ENCODE measurements around the gene TMEM255B.

The TMEM255B gene

DNA sequence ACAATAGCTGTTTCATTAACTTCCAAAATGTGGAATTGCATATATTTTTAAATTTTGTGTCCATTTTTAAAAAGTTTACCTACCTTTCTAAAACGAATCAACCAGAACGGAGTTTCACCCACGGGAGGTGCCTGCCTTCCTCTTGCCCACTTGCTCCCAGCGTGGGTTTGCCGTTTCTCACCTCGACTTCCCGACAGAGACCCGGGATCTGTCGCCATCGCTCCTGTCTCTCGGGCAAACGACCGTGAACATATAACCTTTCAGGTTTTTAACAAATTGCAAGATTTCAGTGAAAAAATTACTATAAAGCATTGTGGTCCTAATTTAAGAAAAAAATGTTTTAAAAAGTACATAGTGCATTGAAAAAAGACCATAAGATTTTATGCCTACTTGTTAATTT, 4.2 kb downstream of the TMEM255B start:
- no peak overlapping the region for H3K4me2 ChIP-seq (ENCODE audit: low read depth, low read length, poor library complexity, severe bottlenecking)
- H3K36me3 ChIP-seq (ENCODE audit: low read length): no peaks in the 10 kb centered on the region
- H3K79me2 ChIP-seq (ENCODE audit: insufficient read depth, low read length): no peaks in the 10 kb centered on the region
- H3K27me3 ChIP-seq (ENCODE audit: low read length): no peaks in the 10 kb centered on the region; the same call in 1 of the 2 replicates
- H3F3A ChIP-seq (ENCODE audit: insufficient read depth): no peaks in the 10 kb centered on the region
- no peak overlapping the region for H3K9ac ChIP-seq (ENCODE audit: low read length)
- no peak overlapping the region for H3K27ac ChIP-seq (ENCODE audit: low read depth, low read length)
- H2AFZ ChIP-seq (ENCODE audit: low read depth, low read length, severe bottlenecking): no peak overlapping the region
- H3K4me3 ChIP-seq (ENCODE audit: insufficient read depth, low read length, poor library complexity, severe bottlenecking): no peak overlapping the region
- TF ChIP-seq, protein P1, sequence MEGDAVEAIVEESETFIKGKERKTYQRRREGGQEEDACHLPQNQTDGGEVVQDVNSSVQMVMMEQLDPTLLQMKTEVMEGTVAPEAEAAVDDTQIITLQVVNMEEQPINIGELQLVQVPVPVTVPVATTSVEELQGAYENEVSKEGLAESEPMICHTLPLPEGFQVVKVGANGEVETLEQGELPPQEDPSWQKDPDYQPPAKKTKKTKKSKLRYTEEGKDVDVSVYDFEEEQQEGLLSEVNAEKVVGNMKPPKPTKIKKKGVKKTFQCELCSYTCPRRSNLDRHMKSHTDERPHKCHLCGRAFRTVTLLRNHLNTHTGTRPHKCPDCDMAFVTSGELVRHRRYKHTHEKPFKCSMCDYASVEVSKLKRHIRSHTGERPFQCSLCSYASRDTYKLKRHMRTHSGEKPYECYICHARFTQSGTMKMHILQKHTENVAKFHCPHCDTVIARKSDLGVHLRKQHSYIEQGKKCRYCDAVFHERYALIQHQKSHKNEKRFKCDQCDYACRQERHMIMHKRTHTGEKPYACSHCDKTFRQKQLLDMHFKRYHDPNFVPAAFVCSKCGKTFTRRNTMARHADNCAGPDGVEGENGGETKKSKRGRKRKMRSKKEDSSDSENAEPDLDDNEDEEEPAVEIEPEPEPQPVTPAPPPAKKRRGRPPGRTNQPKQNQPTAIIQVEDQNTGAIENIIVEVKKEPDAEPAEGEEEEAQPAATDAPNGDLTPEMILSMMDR (IDR thresholded peaks at IDR 0.05; ENCODE audit: insufficient read depth, low read length, poor library complexity, severe bottlenecking): no peak
- no peaks in the 10 kb centered on the region for H3K9me3 ChIP-seq (ENCODE audit: insufficient read depth, low read length)
- H4K20me1 ChIP-seq (ENCODE audit: low read depth, low read length): no peaks in the 10 kb centered on the region
- H3K9me2 ChIP-seq (replicated peaks; ENCODE audit: insufficient read depth, low read length): no peaks in the 10 kb centered on the region

GRCh38 chr13:113763961-113764792, 5.2 kb downstream of the TMEM255B start:
- no peaks in the 10 kb centered on the region for H3K9me3 ChIP-seq (ENCODE audit: insufficient read depth, low read length)
- no peak overlapping the region for H3K9ac ChIP-seq (ENCODE audit: low read length)
- no peak overlapping the region for H3K4me2 ChIP-seq (ENCODE audit: low read depth, low read length, poor library complexity, severe bottlenecking)
- no peaks in the 10 kb centered on the region; the same call in 1 of the 2 replicates for H3K27me3 ChIP-seq (ENCODE audit: low read length)
- no peaks in the 10 kb centered on the region for H3F3A ChIP-seq (ENCODE audit: insufficient read depth)
- H3K9me2 ChIP-seq (replicated peaks; ENCODE audit: insufficient read depth, low read length): no peaks in the 10 kb centered on the region
- no peak overlapping the region for H3K4me3 ChIP-seq (ENCODE audit: insufficient read depth, low read length, poor library complexity, severe bottlenecking)
- no peak overlapping the region for H3K27ac ChIP-seq (ENCODE audit: low read depth, low read length)
- H4K20me1 ChIP-seq (ENCODE audit: low read depth, low read length): no peaks in the 10 kb centered on the region
- H3K79me2 ChIP-seq (ENCODE audit: insufficient read depth, low read length): no peaks in the 10 kb centered on the region
- TF ChIP-seq, protein P1 (IDR thresholded peaks at IDR 0.05; ENCODE audit: insufficient read depth, low read length, poor library complexity, severe bottlenecking): no peak
- no peak for TF ChIP-seq EZH2phosphoT487 (conservative IDR thresholded peaks at IDR 0.05; ENCODE audit: low read length)
- H3K36me3 ChIP-seq (ENCODE audit: low read length): no peaks in the 10 kb centered on the region
- H2AFZ ChIP-seq (ENCODE audit: low read depth, low read length, severe bottlenecking): no peak overlapping the region

- Histone ChIP-seq H4K20me1 (ENCODE audit: low read depth, low read length) (no peaks in the 10 kb centered on the region), H3K4me2 (ENCODE audit: low read depth, low read length, poor library complexity, severe bottlenecking) (no peak overlapping the region), H3K27ac (ENCODE audit: low read depth, low read length) (no peak overlapping the region), H3F3A (ENCODE audit: insufficient read depth) (no peaks in the 10 kb centered on the region), H3K9me2 (replicated peaks; ENCODE audit: insufficient read depth, low read length) (no peaks in the 10 kb centered on the region), H2AFZ (ENCODE audit: low read depth, low read length, severe bottlenecking) (no peak overlapping the region), H3K36me3 (ENCODE audit: low read length) (no peaks in the 10 kb centered on the region), H3K27me3 (ENCODE audit: low read length) (no peaks in the 10 kb centered on the region), H3K4me3 (ENCODE audit: insufficient read depth, low read length, poor library complexity, severe bottlenecking) (no peak overlapping the region), H3K79me2 (ENCODE audit: insufficient read depth, low read length) (no peaks in the 10 kb centered on the region), H3K9ac (ENCODE audit: low read length) (no peak overlapping the region), H3K9me3 (ENCODE audit: insufficient read depth, low read length) (no peaks in the 10 kb centered on the region)
- TF ChIP-seq, protein P1 (IDR thresholded peaks at IDR 0.05; ENCODE audit: insufficient read depth, low read length, poor library complexity, severe bottlenecking): no peak
- no peak for TF ChIP-seq EZH2phosphoT487 (conservative IDR thresholded peaks at IDR 0.05; ENCODE audit: low read length)
Measured at GRCh38 chr13:113764793-113765563, 6.0 kb downstream of the TMEM255B start.

Data from SU-DHL-6 (cell line).